Measurements from ENCODE around the gene SUSD3.

DNA sequence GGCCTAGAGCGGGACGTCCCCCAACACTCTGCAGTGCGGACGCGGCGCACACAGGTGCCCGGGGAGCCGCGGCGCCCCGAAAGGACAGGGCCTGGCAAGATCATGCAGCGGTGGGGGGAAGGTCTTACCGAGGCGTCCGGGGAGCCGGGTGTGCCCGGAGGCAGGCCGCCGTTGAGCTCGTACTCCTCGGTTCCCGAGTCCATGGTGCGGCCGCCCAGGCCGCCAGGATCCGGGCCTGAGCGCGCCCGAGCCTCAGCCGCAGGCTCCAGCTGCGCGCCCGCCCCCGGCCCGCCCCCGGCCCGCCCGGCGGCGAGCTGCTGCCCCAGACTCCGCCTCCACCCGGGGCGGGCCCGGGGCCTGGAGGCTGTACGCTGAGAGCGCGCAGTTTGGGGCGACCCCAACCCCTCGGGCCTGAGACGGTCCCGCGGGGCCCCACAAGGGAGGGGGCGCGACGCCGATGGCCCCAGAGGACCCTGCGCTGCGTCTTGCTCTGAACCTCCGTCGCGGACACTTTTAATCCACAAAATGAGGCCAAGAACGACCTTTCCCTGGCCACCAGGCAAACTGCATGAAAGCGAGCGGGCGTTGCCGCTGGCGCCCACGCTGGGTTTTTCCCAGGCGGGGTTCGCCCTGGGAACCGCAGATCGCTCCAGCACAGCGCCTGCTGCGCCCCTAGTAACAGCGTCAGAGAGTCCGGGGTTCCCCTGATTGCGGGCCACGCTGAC is 75.7 kb downstream of the SUSD3 start, which contains the start of gene NINJ1:
- TF ChIP-seq, protein P1, sequence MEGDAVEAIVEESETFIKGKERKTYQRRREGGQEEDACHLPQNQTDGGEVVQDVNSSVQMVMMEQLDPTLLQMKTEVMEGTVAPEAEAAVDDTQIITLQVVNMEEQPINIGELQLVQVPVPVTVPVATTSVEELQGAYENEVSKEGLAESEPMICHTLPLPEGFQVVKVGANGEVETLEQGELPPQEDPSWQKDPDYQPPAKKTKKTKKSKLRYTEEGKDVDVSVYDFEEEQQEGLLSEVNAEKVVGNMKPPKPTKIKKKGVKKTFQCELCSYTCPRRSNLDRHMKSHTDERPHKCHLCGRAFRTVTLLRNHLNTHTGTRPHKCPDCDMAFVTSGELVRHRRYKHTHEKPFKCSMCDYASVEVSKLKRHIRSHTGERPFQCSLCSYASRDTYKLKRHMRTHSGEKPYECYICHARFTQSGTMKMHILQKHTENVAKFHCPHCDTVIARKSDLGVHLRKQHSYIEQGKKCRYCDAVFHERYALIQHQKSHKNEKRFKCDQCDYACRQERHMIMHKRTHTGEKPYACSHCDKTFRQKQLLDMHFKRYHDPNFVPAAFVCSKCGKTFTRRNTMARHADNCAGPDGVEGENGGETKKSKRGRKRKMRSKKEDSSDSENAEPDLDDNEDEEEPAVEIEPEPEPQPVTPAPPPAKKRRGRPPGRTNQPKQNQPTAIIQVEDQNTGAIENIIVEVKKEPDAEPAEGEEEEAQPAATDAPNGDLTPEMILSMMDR (conservative IDR thresholded peaks at IDR 0.05; ENCODE audit: low read depth, low read length): no peak
- TF ChIP-seq POLR2A (IDR thresholded peaks at IDR 0.05; ENCODE audit: low read depth, low read length): peak; percentile 94
- 0 out of 2 replicates have a peak, but pooled peaks have one; percentile 4 for TF ChIP-seq RAD21 (IDR thresholded peaks at IDR 0.05; ENCODE audit: low read length)
- TF ChIP-seq MXI1 (IDR thresholded peaks at IDR 0.05; ENCODE audit: borderline replicate concordance, low read depth, low read length): no peak
- no peak for TF ChIP-seq RFX5 (IDR thresholded peaks at IDR 0.05; ENCODE audit: low read depth, low read length)
- TF ChIP-seq RCOR1 (IDR thresholded peaks at IDR 0.05; ENCODE audit: insufficient replicate concordance, low read length): no peak
- no peak for TF ChIP-seq MAFK (IDR thresholded peaks at IDR 0.05; ENCODE audit: low read depth, low read length)
- no peak for TF ChIP-seq BHLHE40 (IDR thresholded peaks at IDR 0.05; ENCODE audit: low read depth, low read length)
- no peak; the same call in 1 of the 2 replicates for TF ChIP-seq CHD1 (IDR thresholded peaks at IDR 0.05; ENCODE audit: low read depth, low read length)
- TF ChIP-seq, protein P2, sequence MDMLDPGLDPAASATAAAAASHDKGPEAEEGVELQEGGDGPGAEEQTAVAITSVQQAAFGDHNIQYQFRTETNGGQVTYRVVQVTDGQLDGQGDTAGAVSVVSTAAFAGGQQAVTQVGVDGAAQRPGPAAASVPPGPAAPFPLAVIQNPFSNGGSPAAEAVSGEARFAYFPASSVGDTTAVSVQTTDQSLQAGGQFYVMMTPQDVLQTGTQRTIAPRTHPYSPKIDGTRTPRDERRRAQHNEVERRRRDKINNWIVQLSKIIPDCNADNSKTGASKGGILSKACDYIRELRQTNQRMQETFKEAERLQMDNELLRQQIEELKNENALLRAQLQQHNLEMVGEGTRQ (IDR thresholded peaks at IDR 0.05; ENCODE audit: low read depth, low read length): no peak
- 0 out of 2 replicates have a peak, but pooled peaks have one; percentile 13 for TF ChIP-seq CEBPB (IDR thresholded peaks at IDR 0.05; ENCODE audit: low read depth, low read length)
